A673 (cell line): ENCODE data around the gene ENTHD1.

Experiments
- CTCF ChIP-seq: fragments of 300-800, 200-600 bp; sonication (generic); conservative IDR thresholded peaks from 2 replicates; pipeline ENCODE4 v1.5.1; 2017; ENCODE audit warnings: low read depth, mild to moderate bottlenecking, antibody characterized with exemption, low read length, moderate library complexity, mixed read lengths
- EZH2 ChIP-seq: fragments of 200-600 bp; sonication (generic); IDR thresholded peaks from 2 replicates; pipeline ENCODE4 v1.6.1; 2017; ENCODE audit warnings: borderline replicate concordance, low read depth, mild to moderate bottlenecking, mixed read lengths, antibody characterized with exemption, low read length; ENCODE audit not compliant: poor library complexity, severe bottlenecking

GRCh38 chr22:39924286-39924685 lies 30.7 kb upstream of the ENTHD1 start:
- TF ChIP-seq CTCF = no peak
- TF ChIP-seq EZH2 = no peak
